SK-N-SH (cell line): ENCODE measurements around the gene PIK3IP1. TPM values are rescaled to one million over a fixed set of nuclear protein-coding genes. Genes with fewer than 3 reads are reported as not detected.
"Not testable (repeated sequence)": the region's sequence is repeated elsewhere in the genome, so short reads cannot be mapped to it uniquely, and the experiment has no call there.

ENCODE experiments used
- CTCF ChIA-PET: fragments of 300-600, 350-600 bp; formaldehyde crosslinking; extraction: SDS; loops from one replicate; lab custom pipeline; 2021; lab: Yijun Ruan, JAX
- POLR2A ChIA-PET: fragments of 350-600 bp; sonication (Branson Sonifier 250); formaldehyde crosslinking; extraction: SDS; loops from one replicate; lab custom pipeline; 2020; ENCODE audit warnings: antibody characterized with exemption, inconsistent platforms; lab: Yijun Ruan, JAX
- DNase-seq: peaks from one replicate; pipeline ENCODE4 v3.0.0; 2012
- H2AFZ ChIP-seq: fragments of 200-600 bp; sonication (generic); 2 replicates; pipeline ENCODE4 v1.8.1; 2016; ENCODE audit warnings: antibody characterized with exemption, mild to moderate bottlenecking, low read depth
- H3F3A ChIP-seq: fragments of 200-600 bp; sonication (generic); replicated peaks from 2 replicates; pipeline ENCODE3; 2016; ENCODE audit warnings: antibody characterized with exemption, mild to moderate bottlenecking; ENCODE audit not compliant: insufficient read depth
- H3K27ac ChIP-seq, 2 experiments: fragments of 200-500 bp in 1 of 2; fragments of 200-600 bp in 1 of 2; sonication (Bioruptor generic) in 1 of 2; sonication (generic), shearing (Covaris generic) in 1 of 2; 2 replicates each; pipeline versions ENCODE4 v1.5.1 to v1.6.1; 2014 to 2016; ENCODE audit warnings: low read depth in 2 of 2, inconsistent platforms in 1 of 2, low read length in 1 of 2, mild to moderate bottlenecking in 1 of 2, mixed read lengths in 1 of 2
- H3K27me3 ChIP-seq: fragments of 200-600 bp; sonication (generic), shearing (Covaris generic); 2 replicates; pipeline ENCODE4 v1.6.1; 2016; ENCODE audit warnings: mixed run types; ENCODE audit not compliant: insufficient read depth
- H3K36me3 ChIP-seq, 2 experiments: fragments of 200-500 bp in 1 of 2; fragments of 200-600 bp in 1 of 2; sonication (Bioruptor generic) in 1 of 2; sonication (generic) in 1 of 2; replicated peaks in 1 of 2; 2 replicates each; pipeline versions ENCODE3 to v1.5.1; 2014 to 2016; ENCODE audit warnings: low read length in 1 of 2, mild to moderate bottlenecking in 1 of 2; ENCODE audit not compliant: insufficient read depth in 2 of 2, control insufficient read depth in 1 of 2
- H3K4me1 ChIP-seq, 2 experiments: fragments of 200-500 bp in 1 of 2; fragments of 200-600 bp in 1 of 2; sonication (Bioruptor generic) in 1 of 2; sonication (generic), shearing (Covaris generic) in 1 of 2; 2 replicates each; pipeline versions ENCODE4 v1.5.1 to v1.6.1; 2014 to 2016; ENCODE audit warnings: low read depth in 1 of 2, low read length in 1 of 2, mixed run types in 1 of 2; ENCODE audit not compliant: insufficient read depth in 2 of 2, control insufficient read depth in 1 of 2
- H3K4me2 ChIP-seq: fragments of 200-600 bp; sonication (generic), shearing (Covaris generic); 2 replicates; pipeline ENCODE4 v1.6.1; 2017; ENCODE audit warnings: mixed run types
- H3K4me3 ChIP-seq, 2 experiments: fragments of 200-500 bp in 1 of 2; fragments of 200-600 bp in 1 of 2; sonication (Bioruptor generic) in 1 of 2; sonication (generic), shearing (Covaris generic) in 1 of 2; 2 replicates each; pipeline versions ENCODE4 v1.5.1 to v1.8.1; 2014 to 2016; ENCODE audit warnings: low read depth in 2 of 2, inconsistent platforms in 1 of 2, low read length in 1 of 2, mild to moderate bottlenecking in 1 of 2, mixed read lengths in 1 of 2, moderate library complexity in 1 of 2
- H3K79me2 ChIP-seq: fragments of 200-600 bp; sonication (generic); 2 replicates; pipeline ENCODE4 v1.8.1; 2017; ENCODE audit warnings: mild to moderate bottlenecking; ENCODE audit not compliant: insufficient read depth
- H3K9ac ChIP-seq: fragments of 200-600 bp; sonication (generic); 2 replicates; pipeline ENCODE4 v1.6.1; 2017; ENCODE audit warnings: mixed run types
- H3K9me2 ChIP-seq: fragments of 200-600 bp; sonication (generic); 2 replicates; pipeline ENCODE4 v1.6.1; 2017; ENCODE audit warnings: mixed run types
- H3K9me3 ChIP-seq: fragments of 200-600 bp; sonication (generic); 2 replicates; pipeline ENCODE4 v1.6.1; 2017; ENCODE audit warnings: mixed run types, mild to moderate bottlenecking, moderate library complexity
- H4K20me1 ChIP-seq: fragments of 200-600 bp; sonication (generic); 2 replicates; pipeline ENCODE4 v1.6.1; 2017; ENCODE audit warnings: mild to moderate bottlenecking, mixed run types; ENCODE audit not compliant: insufficient read depth
- CHD2 ChIP-seq: fragments of 150-350 bp; IDR thresholded peaks from 2 replicates; pipeline ENCODE4 v1.6.1; 2018; ENCODE audit warnings: low read length; ENCODE audit not compliant: partially characterized antibody
- ELF1 ChIP-seq: IDR thresholded peaks from 2 replicates; pipeline ENCODE4 v1.4.0; 2012
- EP300 ChIP-seq, 2 experiments: IDR thresholded peaks; 2 replicates each; pipeline versions ENCODE4 v1.4.0 to v1.6.1; 2012; ENCODE audit warnings: borderline replicate concordance in 1 of 2, low read depth in 1 of 2, low read length in 1 of 2
- EZH2phosphoT487 ChIP-seq: fragments of 200-600 bp; sonication (generic); IDR thresholded peaks from 2 replicates; pipeline ENCODE4 v1.6.1; 2017; ENCODE audit warnings: low read depth, mixed run types, mild to moderate bottlenecking, antibody characterized with exemption, moderate library complexity, borderline replicate concordance
- FOXM1 ChIP-seq: IDR thresholded peaks from 2 replicates; pipeline ENCODE4 v1.4.0; 2012; ENCODE audit warnings: low read depth, mild to moderate bottlenecking
- GATA2 ChIP-seq: sonication (generic); formaldehyde crosslinking; IDR thresholded peaks from 2 replicates; pipeline ENCODE4 v1.5.0; 2020; ENCODE audit warnings: mild to moderate bottlenecking, missing genetic modification reagents
- IRF3 ChIP-seq: fragments of 150-350 bp; IDR thresholded peaks from 2 replicates; pipeline ENCODE4 v1.6.1; 2016; ENCODE audit warnings: mild to moderate bottlenecking, low read depth, low read length
- JUND ChIP-seq: IDR thresholded peaks from 2 replicates; pipeline ENCODE4 v1.4.0; 2012
- MAX ChIP-seq: IDR thresholded peaks from 2 replicates; pipeline ENCODE4 v1.4.0; 2012; ENCODE audit warnings: low read depth
- NFIC ChIP-seq: IDR thresholded peaks from 2 replicates; pipeline ENCODE4 v1.4.0; 2012; ENCODE audit warnings: borderline replicate concordance
- RAD21 ChIP-seq: IDR thresholded peaks from 2 replicates; pipeline ENCODE4 v1.6.1; 2012; ENCODE audit warnings: mild to moderate bottlenecking, low read length
- RCOR1 ChIP-seq: fragments of 150-350 bp; IDR thresholded peaks from 2 replicates; pipeline ENCODE4 v1.6.1; 2017; ENCODE audit warnings: antibody characterized with exemption, low read length
- SIN3A ChIP-seq: IDR thresholded peaks from 2 replicates; pipeline ENCODE4 v1.6.1; 2012; ENCODE audit warnings: low read depth, mild to moderate bottlenecking, low read length, moderate library complexity, borderline replicate concordance
- SMC3 ChIP-seq: IDR thresholded peaks from 2 replicates; pipeline ENCODE4 v1.6.1; 2012; ENCODE audit warnings: low read depth, low read length, improper control_type of control experiment
- TAF1 ChIP-seq: IDR thresholded peaks from 2 replicates; pipeline ENCODE4 v1.6.1; 2012; ENCODE audit warnings: low read depth, mild to moderate bottlenecking, low read length, moderate library complexity, borderline replicate concordance
- TCF12 ChIP-seq: IDR thresholded peaks from 2 replicates; pipeline ENCODE4 v1.4.0; 2012
- TEAD4 ChIP-seq: IDR thresholded peaks from 2 replicates; pipeline ENCODE4 v1.4.0; 2012; ENCODE audit warnings: mild to moderate bottlenecking, borderline replicate concordance; ENCODE audit not compliant: insufficient read depth
- USF2 ChIP-seq: fragments of 150-350 bp; IDR thresholded peaks from 2 replicates; pipeline ENCODE4 v1.6.1; 2017; ENCODE audit warnings: antibody characterized with exemption, low read length, low read depth, borderline replicate concordance
- ZBTB33 ChIP-seq: IDR thresholded peaks from 2 replicates; pipeline ENCODE4 v1.4.0; 2012; ENCODE audit warnings: low read depth, borderline replicate concordance
- WGBS: methylation state at CpG from one replicate; pipeline ENCODE4 v1.1.6; 2017; ENCODE audit warnings: low lambda C conversion rate; 5-methylcytosine and 5-hydroxymethylcytosine counted together
- polyA plus RNA-seq, 3 experiments: library from polyadenylated mRNA; depleted of rRNA; stranded (reverse); fragments of >200 nt; gene quantifications; 2 replicates each; pipeline ENCODE4 v1.2.3, GENCODE V29; 2012

PIK3IP1 gene
- polyA plus RNA-seq, 1 of the 3 experiments (the other 2 are of a cell fraction): 8.6 TPM

- H3K9me2 ChIP-seq: no peaks in the 10 kb centered on the region
- peaks cover 0 to 3% of the 10 kb centered on the region in 2 experiments for H3K36me3 ChIP-seq
- peaks cover 76% of the 10 kb centered on the region for H3K79me2 ChIP-seq
- H3K27ac ChIP-seq: peak overlapping the region in 1 of 2 experiments; percentile 36; a peak in 2 of 4 replicates
- no peak overlapping the region for H3K9ac ChIP-seq
- H4K20me1 ChIP-seq: no peaks in the 10 kb centered on the region
- DNase-seq: no peak
- ChIA-PET POLR2A (no interaction called here), CTCF (interaction anchor here (3.3 kb wide), 1 partner anchor 75 kb away, joined by 9 read pairs; no protein-coding TSS in a partner anchor)
- H3F3A ChIP-seq: peaks cover 36% of the 10 kb centered on the region
- no peak overlapping the region; the same call in 1 of the 2 replicates for H3K4me2 ChIP-seq
- no peak overlapping the region for H2AFZ ChIP-seq
- TF ChIP-seq NFIC (no peak), JUND (peak; percentile 18; the same call in 1 of the 2 replicates)
- TF ChIP-seq, all 33 proteins: peak for 1
- no peaks in the 10 kb centered on the region for H3K27me3 ChIP-seq
- peaks cover 9 to 21% of the 10 kb centered on the region in 2 experiments for H3K4me1 ChIP-seq
- no peaks in the 10 kb centered on the region for H3K9me3 ChIP-seq
- WGBS: 92% methylated on average over 1 of the region's 1 CpG
- no peak overlapping the region for H3K4me3 ChIP-seq
Measured at GRCh38 chr22:31238057-31238456, 54.2 kb downstream of the PIK3IP1 start.

GRCh38 chr22:31236044-31236443 lies 56.2 kb downstream of the PIK3IP1 start:
- H3K36me3 ChIP-seq, H2AFZ ChIP-seq, H3K4me1 ChIP-seq, H3K9ac ChIP-seq, H3K27ac ChIP-seq, H3K4me3 ChIP-seq, H3K27me3 ChIP-seq, CTCF ChIA-PET, H3K9me3 ChIP-seq, DNase-seq, H4K20me1 ChIP-seq, H3K4me2 ChIP-seq, H3K9me2 ChIP-seq: not testable (repeated sequence)
- Histone ChIP-seq H3F3A (peaks cover 16% of the 10 kb centered on the region), H3K79me2 (peaks cover 80% of the 10 kb centered on the region)
- 92% methylated on average over 4 of the region's 4 CpGs for WGBS
- POLR2A ChIA-PET: interaction anchor here (0.7 kb wide), 1 partner anchor 23 kb away, joined by 4 read pairs; no protein-coding TSS in a partner anchor

GRCh38 chr22:31235081-31235480 lies 57.2 kb downstream of the PIK3IP1 start:
- Histone ChIP-seq H3K79me2 (peaks cover 80% of the 10 kb centered on the region), H3K4me3 (no peak overlapping the region), H3F3A (peaks cover 11% of the 10 kb centered on the region), H3K36me3 (peaks cover 0 to 3% of the 10 kb centered on the region in 2 experiments), H2AFZ (no peak overlapping the region), H3K9me3 (no peaks in the 10 kb centered on the region), H3K27me3 (no peaks in the 10 kb centered on the region), H3K4me2 (no peak overlapping the region), H3K27ac (no peak overlapping the region), H4K20me1 (no peaks in the 10 kb centered on the region), H3K9me2 (no peaks in the 10 kb centered on the region), H3K4me1 (peaks cover 5 to 14% of the 10 kb centered on the region in 2 experiments; a peak in 2 of 4 replicates), H3K9ac (no peak overlapping the region)
- POLR2A ChIA-PET: no interaction called here
- 46% methylated on average over 3 of the region's 3 CpGs for WGBS
- CTCF ChIA-PET: interaction anchor here (0.7 kb wide), 1 partner anchor 128 kb away, joined by 3 read pairs; the partner anchor contains the start of gene SELENOM
- DNase-seq: no peak
- TF ChIP-seq TCF12: no peak
- TF ChIP-seq MAX: no peak
- no peak for TF ChIP-seq RAD21
- no peak for TF ChIP-seq GATA2 (CRISPR knock-in tag)
- no peak for TF ChIP-seq ZBTB33
- no peak for TF ChIP-seq TEAD4
- no peak for TF ChIP-seq EZH2phosphoT487
- no peak for TF ChIP-seq SMC3
- no peak for TF ChIP-seq USF2
- no peak for TF ChIP-seq ELF1
- TF ChIP-seq IRF3: no peak
- TF ChIP-seq EP300 (IDR thresholded peaks at IDR 0.05; ENCODE audit: borderline replicate concordance in 1 of 2, low read depth in 1 of 2, low read length in 1 of 2): no peak
- no peak for TF ChIP-seq TAF1
- no peak for TF ChIP-seq SIN3A
- TF ChIP-seq CHD2: no peak
- TF ChIP-seq FOXM1: no peak
- no peak for TF ChIP-seq RCOR1
